ENCODE data around the gene GORASP1.

GORASP1 gene

DNA sequence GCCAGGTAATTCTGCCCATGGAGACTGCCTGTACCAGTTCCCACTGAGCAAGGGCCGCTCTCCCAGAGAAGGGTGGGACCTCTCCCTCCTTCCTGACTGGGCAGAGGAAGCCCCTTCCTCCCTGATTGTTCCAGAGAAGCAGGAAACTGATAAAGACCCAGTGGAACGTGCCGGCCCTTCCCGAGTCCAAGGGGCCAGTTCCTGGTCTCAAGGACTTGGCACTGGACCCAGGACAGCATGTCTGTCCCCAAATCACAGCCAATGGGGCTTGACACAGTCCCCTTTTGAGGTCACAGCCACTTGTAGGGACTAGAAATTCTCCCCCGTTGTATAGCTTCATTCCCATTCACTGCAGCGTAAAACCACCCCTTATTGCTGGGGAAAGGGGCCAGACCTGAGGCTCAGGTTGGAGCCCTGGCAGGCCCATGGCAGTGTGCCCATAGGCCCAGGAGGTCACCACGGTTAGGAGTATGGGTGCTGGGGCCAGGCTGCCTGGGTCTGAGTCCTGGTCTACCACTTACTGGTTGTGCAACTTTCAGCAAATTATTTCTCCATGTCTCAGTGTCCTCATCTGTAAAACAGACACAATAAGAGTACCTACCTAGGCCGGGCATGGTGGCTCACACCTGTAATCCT is 27.9 kb upstream of the GORASP1 start (continued):
- TF ChIP-seq, protein P1, sequence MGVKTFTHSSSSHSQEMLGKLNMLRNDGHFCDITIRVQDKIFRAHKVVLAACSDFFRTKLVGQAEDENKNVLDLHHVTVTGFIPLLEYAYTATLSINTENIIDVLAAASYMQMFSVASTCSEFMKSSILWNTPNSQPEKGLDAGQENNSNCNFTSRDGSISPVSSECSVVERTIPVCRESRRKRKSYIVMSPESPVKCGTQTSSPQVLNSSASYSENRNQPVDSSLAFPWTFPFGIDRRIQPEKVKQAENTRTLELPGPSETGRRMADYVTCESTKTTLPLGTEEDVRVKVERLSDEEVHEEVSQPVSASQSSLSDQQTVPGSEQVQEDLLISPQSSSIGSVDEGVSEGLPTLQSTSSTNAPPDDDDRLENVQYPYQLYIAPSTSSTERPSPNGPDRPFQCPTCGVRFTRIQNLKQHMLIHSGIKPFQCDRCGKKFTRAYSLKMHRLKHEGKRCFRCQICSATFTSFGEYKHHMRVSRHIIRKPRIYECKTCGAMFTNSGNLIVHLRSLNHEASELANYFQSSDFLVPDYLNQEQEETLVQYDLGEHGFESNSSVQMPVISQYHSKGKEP (tag by site-specific recombination; IDR thresholded peaks at IDR 0.05): no peak
- TF ChIP-seq KLF1 (tag by site-specific recombination; IDR thresholded peaks at IDR 0.05) (no peak), ZNF354C (tag by site-specific recombination; IDR thresholded peaks at IDR 0.05; ENCODE audit: borderline replicate concordance, low read depth) (no peak), ZNF629 (tag by site-specific recombination; IDR thresholded peaks at IDR 0.05) (no peak), ZXDB (tag by site-specific recombination; IDR thresholded peaks at IDR 0.05) (no peak)

DNA sequence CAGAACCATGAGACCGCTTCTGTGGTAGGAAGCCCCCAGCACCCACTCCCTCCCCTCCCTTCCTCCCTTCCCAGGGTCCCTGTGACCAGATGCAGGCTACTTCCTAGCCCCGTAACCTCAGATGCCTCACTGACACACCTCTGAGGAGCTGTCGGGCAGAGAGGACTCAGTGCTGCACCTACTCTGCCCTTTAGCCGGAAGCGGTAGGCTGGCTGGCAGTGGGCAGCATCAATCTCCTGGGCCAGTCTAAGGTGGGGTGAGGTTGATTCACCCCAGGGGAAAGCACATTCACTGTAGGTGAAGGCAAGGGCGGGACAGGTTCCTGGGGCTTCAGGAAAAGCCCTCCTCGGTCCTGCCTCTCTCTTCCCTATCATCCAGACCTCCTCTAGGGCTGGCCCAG is 26.9 kb upstream of the GORASP1 start:
- H3K4me3 ChIP-seq (ENCODE audit: low read depth, low read length): no peak overlapping the region
- ChIA-PET POLR2A (no interaction called here), CTCF (interaction anchor here (0.6 to 2.0 kb wide), 4 partner anchors 9 to 154 kb away, joined by 3 to 6 read pairs (median 4); no protein-coding TSS in a partner anchor)
- H3K36me3 ChIP-seq (ENCODE audit: control insufficient read depth in 2 of 2, insufficient read depth in 1 of 2, low read length in 2 of 2): no peaks in the 10 kb centered on the region
- TF ChIP-seq, protein P2, sequence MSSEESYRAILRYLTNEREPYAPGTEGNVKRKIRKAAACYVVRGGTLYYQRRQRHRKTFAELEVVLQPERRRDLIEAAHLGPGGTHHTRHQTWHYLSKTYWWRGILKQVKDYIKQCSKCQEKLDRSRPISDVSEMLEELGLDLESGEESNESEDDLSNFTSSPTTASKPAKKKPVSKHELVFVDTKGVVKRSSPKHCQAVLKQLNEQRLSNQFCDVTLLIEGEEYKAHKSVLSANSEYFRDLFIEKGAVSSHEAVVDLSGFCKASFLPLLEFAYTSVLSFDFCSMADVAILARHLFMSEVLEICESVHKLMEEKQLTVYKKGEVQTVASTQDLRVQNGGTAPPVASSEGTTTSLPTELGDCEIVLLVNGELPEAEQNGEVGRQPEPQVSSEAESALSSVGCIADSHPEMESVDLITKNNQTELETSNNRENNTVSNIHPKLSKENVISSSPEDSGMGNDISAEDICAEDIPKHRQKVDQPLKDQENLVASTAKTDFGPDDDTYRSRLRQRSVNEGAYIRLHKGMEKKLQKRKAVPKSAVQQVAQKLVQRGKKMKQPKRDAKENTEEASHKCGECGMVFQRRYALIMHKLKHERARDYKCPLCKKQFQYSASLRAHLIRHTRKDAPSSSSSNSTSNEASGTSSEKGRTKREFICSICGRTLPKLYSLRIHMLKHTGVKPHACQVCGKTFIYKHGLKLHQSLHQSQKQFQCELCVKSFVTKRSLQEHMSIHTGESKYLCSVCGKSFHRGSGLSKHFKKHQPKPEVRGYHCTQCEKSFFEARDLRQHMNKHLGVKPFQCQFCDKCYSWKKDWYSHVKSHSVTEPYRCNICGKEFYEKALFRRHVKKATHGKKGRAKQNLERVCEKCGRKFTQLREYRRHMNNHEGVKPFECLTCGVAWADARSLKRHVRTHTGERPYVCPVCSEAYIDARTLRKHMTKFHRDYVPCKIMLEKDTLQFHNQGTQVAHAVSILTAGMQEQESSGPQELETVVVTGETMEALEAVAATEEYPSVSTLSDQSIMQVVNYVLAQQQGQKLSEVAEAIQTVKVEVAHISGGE (tag by site-specific recombination; conservative IDR thresholded peaks at IDR 0.05; ENCODE audit: low read depth): no peak
- TF ChIP-seq ZFHX2 (tag by site-specific recombination; conservative IDR thresholded peaks at IDR 0.05): no peak
- TF ChIP-seq, protein P3, sequence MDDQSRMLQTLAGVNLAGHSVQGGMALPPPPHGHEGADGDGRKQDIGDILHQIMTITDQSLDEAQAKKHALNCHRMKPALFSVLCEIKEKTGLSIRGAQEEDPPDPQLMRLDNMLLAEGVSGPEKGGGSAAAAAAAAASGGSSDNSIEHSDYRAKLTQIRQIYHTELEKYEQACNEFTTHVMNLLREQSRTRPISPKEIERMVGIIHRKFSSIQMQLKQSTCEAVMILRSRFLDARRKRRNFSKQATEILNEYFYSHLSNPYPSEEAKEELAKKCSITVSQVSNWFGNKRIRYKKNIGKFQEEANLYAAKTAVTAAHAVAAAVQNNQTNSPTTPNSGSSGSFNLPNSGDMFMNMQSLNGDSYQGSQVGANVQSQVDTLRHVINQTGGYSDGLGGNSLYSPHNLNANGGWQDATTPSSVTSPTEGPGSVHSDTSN (CRISPR knock-in tag; IDR thresholded peaks at IDR 0.05): no peak
- no peak for TF ChIP-seq SP7 (tag by site-specific recombination; IDR thresholded peaks at IDR 0.05)
- TF ChIP-seq, protein P4, sequence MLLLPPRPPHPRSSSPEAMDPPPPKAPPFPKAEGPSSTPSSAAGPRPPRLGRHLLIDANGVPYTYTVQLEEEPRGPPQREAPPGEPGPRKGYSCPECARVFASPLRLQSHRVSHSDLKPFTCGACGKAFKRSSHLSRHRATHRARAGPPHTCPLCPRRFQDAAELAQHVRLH (tag by site-specific recombination; IDR thresholded peaks at IDR 0.05): no peak
- no peak for TF ChIP-seq KLF16 (tag by site-specific recombination; IDR thresholded peaks at IDR 0.05)
- no peak for TF ChIP-seq ZNF391 (tag by site-specific recombination; IDR thresholded peaks at IDR 0.05; ENCODE audit: borderline replicate concordance, low read depth)
- TF ChIP-seq, protein P5, sequence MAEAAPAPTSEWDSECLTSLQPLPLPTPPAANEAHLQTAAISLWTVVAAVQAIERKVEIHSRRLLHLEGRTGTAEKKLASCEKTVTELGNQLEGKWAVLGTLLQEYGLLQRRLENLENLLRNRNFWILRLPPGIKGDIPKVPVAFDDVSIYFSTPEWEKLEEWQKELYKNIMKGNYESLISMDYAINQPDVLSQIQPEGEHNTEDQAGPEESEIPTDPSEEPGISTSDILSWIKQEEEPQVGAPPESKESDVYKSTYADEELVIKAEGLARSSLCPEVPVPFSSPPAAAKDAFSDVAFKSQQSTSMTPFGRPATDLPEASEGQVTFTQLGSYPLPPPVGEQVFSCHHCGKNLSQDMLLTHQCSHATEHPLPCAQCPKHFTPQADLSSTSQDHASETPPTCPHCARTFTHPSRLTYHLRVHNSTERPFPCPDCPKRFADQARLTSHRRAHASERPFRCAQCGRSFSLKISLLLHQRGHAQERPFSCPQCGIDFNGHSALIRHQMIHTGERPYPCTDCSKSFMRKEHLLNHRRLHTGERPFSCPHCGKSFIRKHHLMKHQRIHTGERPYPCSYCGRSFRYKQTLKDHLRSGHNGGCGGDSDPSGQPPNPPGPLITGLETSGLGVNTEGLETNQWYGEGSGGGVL (tag by site-specific recombination; IDR thresholded peaks at IDR 0.05): no peak
- TF ChIP-seq, protein P6, sequence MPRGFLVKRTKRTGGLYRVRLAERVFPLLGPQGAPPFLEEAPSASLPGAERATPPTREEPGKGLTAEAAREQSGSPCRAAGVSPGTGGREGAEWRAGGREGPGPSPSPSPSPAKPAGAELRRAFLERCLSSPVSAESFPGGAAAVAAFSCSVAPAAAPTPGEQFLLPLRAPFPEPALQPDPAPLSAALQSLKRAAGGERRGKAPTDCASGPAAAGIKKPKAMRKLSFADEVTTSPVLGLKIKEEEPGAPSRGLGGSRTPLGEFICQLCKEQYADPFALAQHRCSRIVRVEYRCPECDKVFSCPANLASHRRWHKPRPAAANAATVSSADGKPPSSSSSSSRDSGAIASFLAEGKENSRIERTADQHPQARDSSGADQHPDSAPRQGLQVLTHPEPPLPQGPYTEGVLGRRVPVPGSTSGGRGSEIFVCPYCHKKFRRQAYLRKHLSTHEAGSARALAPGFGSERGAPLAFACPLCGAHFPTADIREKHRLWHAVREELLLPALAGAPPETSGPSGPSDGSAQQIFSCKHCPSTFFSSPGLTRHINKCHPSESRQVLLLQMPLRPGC (tag by site-specific recombination; IDR thresholded peaks at IDR 0.05): no peak
- TF ChIP-seq ZNF175 (tag by site-specific recombination; IDR thresholded peaks at IDR 0.05): no peak
- TF ChIP-seq ZIC2 (tag by site-specific recombination; IDR thresholded peaks at IDR 0.05): no peak
- TF ChIP-seq ZNF114 (tag by site-specific recombination; IDR thresholded peaks at IDR 0.05): no peak
- no peak for TF ChIP-seq EGR2 (tag by site-specific recombination; IDR thresholded peaks at IDR 0.05; ENCODE audit: low read depth)
- no peaks in the 10 kb centered on the region for H3K9me3 ChIP-seq (ENCODE audit: control insufficient read depth, insufficient read depth, low read depth, low read length)
- H3K4me1 ChIP-seq (ENCODE audit: control insufficient read depth, insufficient read depth, low read length): no peaks in the 10 kb centered on the region
- no peak overlapping the region for H3K27ac ChIP-seq (ENCODE audit: extremely low read depth, low read depth, low read length)
